Neural crest cell (in vitro differentiated cells): ENCODE results near the gene UBR7. TPM values are rescaled to one million over a fixed set of nuclear protein-coding genes. Genes with fewer than 3 reads are reported as not detected.

Experiments
- DNase-seq: peaks from one replicate; pipeline ENCODE4 v3.0.0; 2021; ENCODE audit warnings: low read depth, mixed read lengths, low spot score
- H3K27ac Mint-ChIP-seq: one replicate; pipeline ENCODE4 v1.8.0; 2021; ENCODE audit warnings: mild to moderate bottlenecking, mixed read lengths; ENCODE audit not compliant: unreplicated experiment
- H3K27me3 Mint-ChIP-seq: 2 replicates; pipeline ENCODE4 v1.8.0; 2021; ENCODE audit warnings: low read depth, mild to moderate bottlenecking, mixed read lengths
- H3K36me3 Mint-ChIP-seq: 2 replicates; pipeline ENCODE4 v1.8.0; 2021; ENCODE audit warnings: low read depth, mild to moderate bottlenecking, mixed read lengths
- H3K4me1 Mint-ChIP-seq: 2 replicates; pipeline ENCODE4 v1.8.0; 2021; ENCODE audit warnings: mixed read lengths
- H3K4me3 Mint-ChIP-seq: one replicate; pipeline ENCODE4 v1.8.0; 2021; ENCODE audit warnings: mild to moderate bottlenecking, mixed read lengths
- H3K9me3 Mint-ChIP-seq: 2 replicates; pipeline ENCODE4 v1.8.0; 2021; ENCODE audit warnings: mixed read lengths
- total RNA-seq: library from RNA; stranded (reverse); gene quantifications from 2 replicates; pipeline ENCODE4 v1.2.1, GENCODE V29; 2021
- TF ChIP-seq, protein P1 (sequence below): fragments of 200-600 bp; sonication (generic); conservative IDR thresholded peaks from 2 replicates; pipeline ENCODE4 v1.5.0; 2021; ENCODE audit warnings: antibody characterized with exemption, mild to moderate bottlenecking

UBR7 gene
- total RNA-seq, 1 donor from 2014 or later: 41.6 TPM

DNA sequence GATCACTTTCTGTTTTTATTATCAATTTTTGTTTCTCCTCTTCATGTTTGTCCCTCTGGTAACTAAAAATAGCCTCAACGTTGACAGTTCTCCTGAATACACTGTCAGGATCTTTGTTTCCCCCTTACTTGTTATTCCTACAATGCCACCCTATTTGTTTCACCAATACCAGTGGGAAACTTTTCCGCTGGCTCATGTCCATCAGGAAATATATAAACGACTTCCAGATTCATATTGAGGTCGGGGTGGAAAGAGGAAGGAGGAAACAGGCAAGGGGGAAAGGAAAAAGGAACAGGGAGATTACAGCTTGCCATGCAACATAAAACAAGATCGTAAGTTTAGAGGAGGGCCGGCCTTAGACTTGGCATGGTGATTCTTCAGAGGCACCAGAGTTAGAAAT is 64.1 kb downstream of the UBR7 start:
- no peak for DNase-seq
- TF ChIP-seq, protein P1, sequence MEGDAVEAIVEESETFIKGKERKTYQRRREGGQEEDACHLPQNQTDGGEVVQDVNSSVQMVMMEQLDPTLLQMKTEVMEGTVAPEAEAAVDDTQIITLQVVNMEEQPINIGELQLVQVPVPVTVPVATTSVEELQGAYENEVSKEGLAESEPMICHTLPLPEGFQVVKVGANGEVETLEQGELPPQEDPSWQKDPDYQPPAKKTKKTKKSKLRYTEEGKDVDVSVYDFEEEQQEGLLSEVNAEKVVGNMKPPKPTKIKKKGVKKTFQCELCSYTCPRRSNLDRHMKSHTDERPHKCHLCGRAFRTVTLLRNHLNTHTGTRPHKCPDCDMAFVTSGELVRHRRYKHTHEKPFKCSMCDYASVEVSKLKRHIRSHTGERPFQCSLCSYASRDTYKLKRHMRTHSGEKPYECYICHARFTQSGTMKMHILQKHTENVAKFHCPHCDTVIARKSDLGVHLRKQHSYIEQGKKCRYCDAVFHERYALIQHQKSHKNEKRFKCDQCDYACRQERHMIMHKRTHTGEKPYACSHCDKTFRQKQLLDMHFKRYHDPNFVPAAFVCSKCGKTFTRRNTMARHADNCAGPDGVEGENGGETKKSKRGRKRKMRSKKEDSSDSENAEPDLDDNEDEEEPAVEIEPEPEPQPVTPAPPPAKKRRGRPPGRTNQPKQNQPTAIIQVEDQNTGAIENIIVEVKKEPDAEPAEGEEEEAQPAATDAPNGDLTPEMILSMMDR: no peak
- Mint-ChIP-seq H3K36me3 (no peaks in the 10 kb centered on the region), H3K27ac (no peak overlapping the region), H3K4me3 (no peak overlapping the region), H3K9me3 (no peaks in the 10 kb centered on the region), H3K27me3 (no peaks in the 10 kb centered on the region), H3K4me1 (peaks cover 32% of the 10 kb centered on the region)

DNA sequence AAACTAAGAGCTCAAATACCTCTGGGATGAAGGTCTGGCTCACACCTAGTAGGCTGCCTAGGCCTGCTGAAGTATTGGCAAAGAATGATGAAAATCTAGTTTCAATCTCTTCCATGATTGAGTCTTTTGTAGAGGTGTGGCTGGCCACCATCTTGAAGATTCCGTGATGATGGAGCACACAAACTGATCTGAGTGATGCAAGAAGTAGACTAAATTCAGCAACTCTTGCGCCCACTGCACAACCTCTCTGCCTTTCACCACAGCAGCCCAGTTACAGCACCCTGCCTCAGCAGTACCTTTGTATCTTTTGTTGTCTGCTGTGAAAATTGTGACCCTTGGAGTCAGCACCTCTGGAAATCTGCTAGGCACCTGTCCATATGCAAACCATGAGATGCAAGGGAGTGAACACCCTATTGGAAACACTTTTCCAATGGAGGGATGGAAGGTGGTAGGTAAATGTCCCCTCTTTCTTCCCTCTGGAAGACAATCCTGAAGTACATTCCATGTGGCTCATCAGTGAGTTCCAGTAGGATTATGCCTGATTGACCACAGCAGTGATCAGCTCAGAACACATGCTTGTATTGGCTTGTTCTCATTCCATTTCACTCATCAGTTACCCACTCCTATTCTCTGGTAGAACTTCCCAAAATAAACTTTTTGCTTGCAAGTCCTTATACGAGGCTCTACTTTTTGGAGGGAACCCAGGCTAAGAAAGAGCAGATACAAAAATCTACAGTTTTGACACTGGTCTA is 67.2 kb downstream of the UBR7 start:
- no peak overlapping the region for H3K27ac Mint-ChIP-seq
- no peaks in the 10 kb centered on the region for H3K36me3 Mint-ChIP-seq
- H3K4me3 Mint-ChIP-seq: no peak overlapping the region
- no peak for DNase-seq
- peaks cover 13% of the 10 kb centered on the region for H3K4me1 Mint-ChIP-seq
- H3K9me3 Mint-ChIP-seq: no peaks in the 10 kb centered on the region
- TF ChIP-seq, protein P1: no peak
- H3K27me3 Mint-ChIP-seq: no peaks in the 10 kb centered on the region

DNA sequence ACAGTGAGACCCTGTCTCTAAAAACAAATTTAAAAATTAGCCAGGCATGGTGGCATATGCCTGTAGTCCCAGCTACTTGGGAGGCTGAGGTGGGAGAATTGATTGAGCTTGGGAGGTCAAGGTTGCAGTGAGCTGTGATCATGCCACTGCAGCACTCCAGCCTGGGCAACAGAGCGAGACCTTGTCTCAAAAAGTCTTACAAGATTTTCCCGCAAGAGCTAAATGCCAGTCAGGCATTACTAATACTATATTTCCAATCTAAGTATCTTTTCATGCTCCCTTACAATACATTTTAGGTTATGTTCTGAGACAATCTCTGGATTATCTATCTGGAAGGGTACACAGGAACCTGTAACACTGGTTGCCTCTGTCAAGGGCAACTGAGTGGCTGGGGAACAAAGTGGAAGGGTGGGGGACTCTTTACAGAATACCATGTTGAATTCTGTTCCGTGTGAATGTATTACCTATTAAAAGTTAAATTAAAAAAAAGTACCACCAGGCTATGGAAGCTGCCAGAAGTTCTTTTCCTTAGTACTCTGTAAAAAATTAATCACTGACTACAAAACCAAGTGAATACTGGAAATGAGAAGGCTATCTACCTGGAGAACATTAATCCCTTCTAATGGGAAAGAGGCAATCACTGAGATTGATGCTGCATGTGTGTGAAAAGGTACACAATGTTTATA is 69.1 kb downstream of the UBR7 start:
- peak overlapping the region; percentile 67 for H3K27ac Mint-ChIP-seq
- no peaks in the 10 kb centered on the region for H3K27me3 Mint-ChIP-seq
- no peaks in the 10 kb centered on the region for H3K9me3 Mint-ChIP-seq
- H3K4me1 Mint-ChIP-seq: peaks cover 9% of the 10 kb centered on the region
- no peaks in the 10 kb centered on the region for H3K36me3 Mint-ChIP-seq
- H3K4me3 Mint-ChIP-seq: no peak overlapping the region
- DNase-seq: no peak
- TF ChIP-seq, protein P1: no peak

Other genes with a start within 250 kb of the UBR7 start
- gene ITPK1, start 91.3 kb upstream of the UBR7 start, total RNA-seq: 59.8 and 63.8 TPM in 2 replicates
- 19.5 and 20.5 TPM in 2 replicates for gene MOAP1, start 22.4 kb upstream of the UBR7 start, total RNA-seq
- gene LYSET, start 21.9 kb upstream of the UBR7 start, total RNA-seq: 31.1 and 31.2 TPM in 2 replicates
- gene GON7, start 191 bp upstream of the UBR7 start, total RNA-seq: 13.5 and 14.3 TPM in 2 replicates
- gene BTBD7, start 125.8 kb downstream of the UBR7 start, total RNA-seq: 38.0 and 46.0 TPM in 2 replicates
- not detected in 2 replicates for gene COX8C, start 139.9 kb downstream of the UBR7 start, total RNA-seq
- 2.2 and 2.3 TPM in 2 replicates for gene UNC79, start 223.7 kb downstream of the UBR7 start, total RNA-seq